Measurements from ENCODE around the gene TANC2. TPM values are rescaled to one million over a fixed set of nuclear protein-coding genes. Genes with fewer than 3 reads are reported as not detected.

TANC2 gene
- total and polyA plus RNA-seq, 2 of the 8 experiments (the other 6 are each of a cell fraction or from before 2014, with no cell fraction given), result 5.7 to 21.9 TPM

DNA sequence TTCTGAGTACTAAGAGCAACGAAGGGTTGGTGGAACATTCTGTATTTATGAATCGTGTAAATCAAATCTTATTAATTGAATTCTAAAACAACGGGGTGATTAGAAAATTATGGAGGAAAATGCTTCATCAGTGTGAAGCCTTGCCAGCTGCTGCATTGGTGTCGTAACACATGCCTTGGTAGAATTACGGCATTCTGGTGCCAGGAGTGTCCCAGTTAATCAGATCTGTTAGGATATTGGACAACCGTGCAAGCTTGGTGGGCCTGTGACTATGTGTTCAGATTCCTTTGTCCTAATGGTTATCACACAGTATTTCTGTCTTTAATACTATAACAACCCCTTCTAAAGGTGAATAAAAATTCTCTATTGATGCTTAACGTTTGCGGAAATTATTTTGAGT is 44.2 kb upstream of the TANC2 start:
- CTCF ChIA-PET (ENCODE audit: partially characterized antibody), result interaction anchor here (1.5 kb wide), 1 partner anchor 14 kb away, joined by 4 read pairs; no protein-coding TSS in a partner anchor
- H3K23me2 ChIP-seq (ENCODE audit: low read depth, low read length), result no peaks in the 10 kb centered on the region
- H3K14ac ChIP-seq (ENCODE audit: insufficient read length), result no peak overlapping the region
- H3K56ac ChIP-seq (replicated peaks; ENCODE audit: insufficient read length, low read depth, low read length), result no peak overlapping the region
- H3K4me3 ChIP-seq (ENCODE audit: extremely low read depth in 1 of 4, insufficient read depth in 2 of 4, low read depth in 3 of 4, low read length in 4 of 4), result no peak overlapping the region
- H3K4ac ChIP-seq (replicated peaks; ENCODE audit: insufficient read length, low read depth, low read length), result no peak overlapping the region
- no peak overlapping the region for H2BK20ac ChIP-seq (ENCODE audit: low read length)
- H3K4me2 ChIP-seq (ENCODE audit: insufficient read depth in 1 of 2, low read depth in 2 of 2, low read length in 2 of 2), result no peak overlapping the region
- no peaks in the 10 kb centered on the region for H3K27me3 ChIP-seq (replicated peaks in 1 of 4; ENCODE audit: control insufficient read depth in 3 of 4, extremely low read depth in 1 of 4, insufficient read depth in 3 of 4, low read length in 3 of 4)
- no peaks in the 10 kb centered on the region for H3K9me3 ChIP-seq (ENCODE audit: insufficient read depth in 2 of 2, low read depth in 1 of 2, low read length in 1 of 2)
- WGBS, 2 experiments (ENCODE audit: extremely low coverage in 1 of 2, insufficient coverage in 1 of 2, insufficient read length in 1 of 2, insufficient replicate concordance in 2 of 2, low coverage in 1 of 2, low lambda C conversion rate in 2 of 2, missing lambda C conversion rate in 1 of 2), result 89% methylated on average over 8 of the region's 8 CpGs; no CpG with 5 or more reads in 1 of the 2 experiments
- H2BK12ac ChIP-seq (ENCODE audit: low read depth, low read length), result no peak overlapping the region
- no peak overlapping the region for H4K91ac ChIP-seq (replicated peaks; ENCODE audit: insufficient read length, low read length)
- no peak overlapping the region for H4K8ac ChIP-seq (ENCODE audit: extremely low read depth, insufficient read depth, low read length)
- H2BK15ac ChIP-seq (ENCODE audit: low read length), result no peak overlapping the region
- H2AFZ ChIP-seq (ENCODE audit: low read length), result no peak overlapping the region
- H3K27ac ChIP-seq (ENCODE audit: low read depth, low read length), result no peak overlapping the region
- FAIRE-seq, result no peak
- TF ChIP-seq SP1 (IDR thresholded peaks at IDR 0.05; ENCODE audit: low read depth, low read length) (no peak), MAFK (IDR thresholded peaks at IDR 0.05; ENCODE audit: low read depth, low read length) (no peak), CBX8 (IDR thresholded peaks at IDR 0.05; ENCODE audit: borderline replicate concordance, low read depth, low read length) (no peak), JUN (IDR thresholded peaks at IDR 0.05; ENCODE audit: low read depth, low read length) (no peak), GTF2F1 (IDR thresholded peaks at IDR 0.05; ENCODE audit: borderline replicate concordance, low read depth, low read length) (no peak), SIX5 (IDR thresholded peaks at IDR 0.05; ENCODE audit: low read depth, low read length) (no peak)
- no peak overlapping the region for H3K9ac ChIP-seq (replicated peaks in 1 of 4; ENCODE audit: extremely low read depth in 1 of 4, low read depth in 3 of 4, low read length in 3 of 4)
- no peaks in the 10 kb centered on the region for H3K36me3 ChIP-seq (ENCODE audit: control insufficient read depth in 2 of 4, insufficient read depth in 4 of 4, low read length in 3 of 4)
- no peaks in the 10 kb centered on the region for H3K79me2 ChIP-seq (ENCODE audit: control insufficient read depth in 1 of 2, insufficient read depth in 2 of 2, low read length in 2 of 2)
- H3K4me1 ChIP-seq (replicated peaks in 1 of 4; ENCODE audit: control insufficient read depth in 3 of 4, insufficient read depth in 4 of 4, low read length in 3 of 4), result no peaks in the 10 kb centered on the region
- H4K5ac ChIP-seq (ENCODE audit: insufficient read length, low read depth, low read length), result no peak overlapping the region
- H3K23ac ChIP-seq (ENCODE audit: insufficient read length), result no peak overlapping the region
- no peak overlapping the region for H2BK120ac ChIP-seq (replicated peaks; ENCODE audit: low read depth, low read length)
- H3K18ac ChIP-seq (ENCODE audit: extremely low read depth, low read length), result no peak overlapping the region
- H4K20me1 ChIP-seq (replicated peaks in 1 of 2; ENCODE audit: control insufficient read depth in 1 of 2, insufficient read depth in 2 of 2, low read length in 2 of 2), result no peaks in the 10 kb centered on the region
- POLR2A ChIA-PET (ENCODE audit: partially characterized antibody), result no interaction called here
- H2BK5ac ChIP-seq (ENCODE audit: low read depth, low read length), result no peak overlapping the region
- DNase-seq (ENCODE audit: low read depth in 1 of 2, low spot score in 2 of 2), result no peak
- H2AK5ac ChIP-seq (ENCODE audit: low read depth, low read length), result no peak overlapping the region
- no peaks in the 10 kb centered on the region for H3K79me1 ChIP-seq (ENCODE audit: low read depth, low read length)

All from H1 (cell line).